Sigmoid colon (tissue), 4 donors: Measurements from ENCODE around the gene TCEAL9.

ENCODE experiments used
- EP300 ChIP-seq, 4 donors: sonication (generic); formaldehyde crosslinking; IDR thresholded peaks; one replicate each; pipeline ENCODE4 v1.6.1; 2017; ENCODE audit warnings: antibody characterized with exemption in 4 of 4
- POLR2A ChIP-seq, 2 donors: fragments of 450-650 bp; IDR thresholded peaks; one replicate each; pipeline ENCODE4 v1.6.1; 2016; ENCODE audit warnings: antibody characterized with exemption in 2 of 2, mild to moderate bottlenecking in 2 of 2, moderate library complexity in 2 of 2
- TF ChIP-seq, protein P1 (sequence below), 4 experiments: fragments of 450-650 bp in 3 of 4; fragments of 200-600 bp in 1 of 4; IDR thresholded peaks; one replicate each; pipeline ENCODE4 v1.5.1; 2016 to 2019; ENCODE audit warnings: antibody characterized with exemption in 4 of 4, mild to moderate bottlenecking in 3 of 4, moderate library complexity in 2 of 4

DNA sequence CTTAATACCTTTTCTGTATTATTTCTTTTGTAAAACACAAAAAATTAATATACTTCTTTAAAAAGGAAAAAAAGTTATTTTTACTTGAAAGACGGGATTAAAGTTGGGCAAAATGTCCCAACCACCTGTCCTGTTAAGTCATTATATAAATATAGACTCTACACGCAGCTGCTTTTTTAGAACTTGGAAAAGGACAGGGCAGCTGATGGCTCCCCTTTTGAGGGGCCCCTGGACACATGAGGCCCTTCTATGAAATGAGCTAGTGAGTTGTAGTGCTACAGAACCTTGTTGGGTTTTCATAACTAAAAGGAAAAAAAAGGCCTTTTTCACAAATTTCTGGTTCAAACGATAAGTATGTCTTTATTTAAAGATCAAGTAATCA is 44.9 kb upstream of the TCEAL9 start:
- TF ChIP-seq EP300 (IDR thresholded peaks at IDR 0.05) (no peak), POLR2A (IDR thresholded peaks at IDR 0.05) (no peak)
- TF ChIP-seq, protein P1, sequence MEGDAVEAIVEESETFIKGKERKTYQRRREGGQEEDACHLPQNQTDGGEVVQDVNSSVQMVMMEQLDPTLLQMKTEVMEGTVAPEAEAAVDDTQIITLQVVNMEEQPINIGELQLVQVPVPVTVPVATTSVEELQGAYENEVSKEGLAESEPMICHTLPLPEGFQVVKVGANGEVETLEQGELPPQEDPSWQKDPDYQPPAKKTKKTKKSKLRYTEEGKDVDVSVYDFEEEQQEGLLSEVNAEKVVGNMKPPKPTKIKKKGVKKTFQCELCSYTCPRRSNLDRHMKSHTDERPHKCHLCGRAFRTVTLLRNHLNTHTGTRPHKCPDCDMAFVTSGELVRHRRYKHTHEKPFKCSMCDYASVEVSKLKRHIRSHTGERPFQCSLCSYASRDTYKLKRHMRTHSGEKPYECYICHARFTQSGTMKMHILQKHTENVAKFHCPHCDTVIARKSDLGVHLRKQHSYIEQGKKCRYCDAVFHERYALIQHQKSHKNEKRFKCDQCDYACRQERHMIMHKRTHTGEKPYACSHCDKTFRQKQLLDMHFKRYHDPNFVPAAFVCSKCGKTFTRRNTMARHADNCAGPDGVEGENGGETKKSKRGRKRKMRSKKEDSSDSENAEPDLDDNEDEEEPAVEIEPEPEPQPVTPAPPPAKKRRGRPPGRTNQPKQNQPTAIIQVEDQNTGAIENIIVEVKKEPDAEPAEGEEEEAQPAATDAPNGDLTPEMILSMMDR (IDR thresholded peaks at IDR 0.05), result no peak
